Spinal cord (tissue), 10 donors: ENCODE results near the gene USP26. TPM values are rescaled to one million over a fixed set of nuclear protein-coding genes. Genes with fewer than 3 reads are reported as not detected.
"Not testable (repeated sequence)": the region's sequence is repeated elsewhere in the genome, so short reads cannot be mapped to it uniquely, and the experiment has no call there.

Experiments
- DNase-seq, 6 donors: peaks; one replicate each; pipeline versions ENCODE4 v3.0.0 to v3.0.0-alpha.2; 2013 to 2015; ENCODE audit warnings: low spot score in 6 of 6, low read depth in 4 of 6
- H3K27ac ChIP-seq: one replicate; pipeline ENCODE4 v1.5.1; 2013; ENCODE audit warnings: low read depth, low read length, control low read depth
- H3K27me3 ChIP-seq: one replicate; pipeline ENCODE4 v1.6.1; 2013; ENCODE audit warnings: low read length; ENCODE audit not compliant: control insufficient read depth, insufficient read depth
- H3K36me3 ChIP-seq: one replicate; pipeline ENCODE4 v1.6.1; 2013; ENCODE audit warnings: low read length; ENCODE audit not compliant: control insufficient read depth, insufficient read depth
- H3K4me1 ChIP-seq: one replicate; pipeline ENCODE4 v1.6.1; 2013; ENCODE audit warnings: low read length; ENCODE audit not compliant: control insufficient read depth, insufficient read depth
- H3K4me3 ChIP-seq: one replicate; pipeline ENCODE4 v1.5.1; 2013; ENCODE audit warnings: low read depth, low read length, control low read depth
- H3K9me3 ChIP-seq: one replicate; pipeline ENCODE4 v1.6.1; 2013; ENCODE audit warnings: low read length; ENCODE audit not compliant: control insufficient read depth, insufficient read depth
- WGBS: methylation state at CpG from one replicate; pipeline ENCODE4 v1.1.5; 2013; ENCODE audit warnings: missing lambda C conversion rate; ENCODE audit not compliant: insufficient coverage; 5-methylcytosine and 5-hydroxymethylcytosine counted together
- polyA plus RNA-seq, 2 donors: library from polyadenylated mRNA; unstranded; fragments of 120-200 nt; gene quantifications; one replicate each; pipeline ENCODE4 v1.2.1, GENCODE V29; 2013; ENCODE audit not compliant: insufficient read length in 2 of 2
- total RNA-seq, 2 donors: library from RNA; depleted of rRNA in 1 of 2; stranded (reverse); fragments of 120-200 nt in 1 of 2; fragments of >200 nt in 1 of 2; gene quantifications; one replicate each; pipeline versions ENCODE4 v1.2.3 to v1.2.4, GENCODE V29; 2013 to 2014
- donor health status: healthy.

The USP26 gene
- total and polyA plus RNA-seq, 4 donors = not detected

DNA sequence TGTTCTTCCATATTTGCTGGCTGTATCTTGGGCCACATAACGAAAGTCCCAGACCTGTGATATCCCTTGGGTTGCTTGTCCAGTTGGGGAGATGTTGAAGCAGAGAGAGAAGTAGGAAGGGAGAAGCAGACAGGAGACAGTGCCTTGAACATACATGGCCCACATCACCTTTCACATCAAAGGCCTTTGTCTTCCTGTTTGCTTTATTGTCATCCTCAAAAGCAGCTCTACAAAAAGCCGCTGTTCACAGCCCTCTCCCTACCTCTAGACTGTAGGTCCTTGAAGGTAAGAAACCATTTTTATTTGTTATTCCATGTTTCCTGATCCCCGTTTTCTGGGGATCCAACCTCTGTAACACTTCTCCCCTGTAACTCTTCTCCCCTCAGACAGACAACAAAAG is 14.9 kb downstream of the USP26 start:
- 60% methylated on average over 2 of the region's 3 CpGs for WGBS
- Histone ChIP-seq H3K36me3 (no peaks in the 10 kb centered on the region), H3K27ac (no peak overlapping the region), H3K9me3 (no peaks in the 10 kb centered on the region), H3K4me1 (no peaks in the 10 kb centered on the region), H3K4me3 (no peak overlapping the region), H3K27me3 (peaks cover 2% of the 10 kb centered on the region)
- DNase-seq = no peak

GRCh38 chrX:133077856-133078255 is 19.1 kb downstream of the USP26 start:
- not testable (repeated sequence) for H3K27ac ChIP-seq, H3K4me1 ChIP-seq, H3K4me3 ChIP-seq, H3K27me3 ChIP-seq, H3K36me3 ChIP-seq, DNase-seq, H3K9me3 ChIP-seq
- 95% methylated on average over 4 of the region's 4 CpGs for WGBS

DNA sequence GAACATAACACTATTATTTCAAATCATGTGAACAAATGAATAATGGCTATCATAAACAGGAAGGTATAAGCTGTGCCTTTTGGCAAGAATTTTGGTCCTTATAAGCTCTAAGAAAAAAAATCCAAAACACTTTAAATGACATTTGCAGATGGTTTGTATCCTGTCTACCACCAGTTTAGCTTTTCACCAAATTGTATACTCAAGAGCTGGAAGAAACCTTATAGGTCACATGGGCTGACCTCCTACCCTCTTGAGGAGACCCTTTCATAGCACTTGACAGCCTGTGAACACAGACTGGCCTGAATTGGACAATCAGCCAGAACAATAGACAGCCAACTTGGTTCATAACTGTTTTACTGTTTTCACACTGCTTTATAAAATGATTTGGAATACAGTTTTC is 24.3 kb downstream of the USP26 start:
- H3K27ac ChIP-seq = no peak overlapping the region
- no peaks in the 10 kb centered on the region for H3K36me3 ChIP-seq
- no peaks in the 10 kb centered on the region for H3K27me3 ChIP-seq
- no peak overlapping the region for H3K4me3 ChIP-seq
- H3K9me3 ChIP-seq = no peaks in the 10 kb centered on the region
- H3K4me1 ChIP-seq = no peaks in the 10 kb centered on the region
- DNase-seq = no peak

- no peaks in the 10 kb centered on the region for H3K4me1 ChIP-seq
- WGBS = no CpG with 5 or more reads among the region's 2 CpGs
- H3K27ac ChIP-seq = no peak overlapping the region
- H3K27me3 ChIP-seq = no peaks in the 10 kb centered on the region
- no peak overlapping the region for H3K4me3 ChIP-seq
- no peaks in the 10 kb centered on the region for H3K9me3 ChIP-seq
- DNase-seq = no peak
- no peaks in the 10 kb centered on the region for H3K36me3 ChIP-seq
Measured at GRCh38 chrX:133068461-133068860, 28.4 kb downstream of the USP26 start.

DNA sequence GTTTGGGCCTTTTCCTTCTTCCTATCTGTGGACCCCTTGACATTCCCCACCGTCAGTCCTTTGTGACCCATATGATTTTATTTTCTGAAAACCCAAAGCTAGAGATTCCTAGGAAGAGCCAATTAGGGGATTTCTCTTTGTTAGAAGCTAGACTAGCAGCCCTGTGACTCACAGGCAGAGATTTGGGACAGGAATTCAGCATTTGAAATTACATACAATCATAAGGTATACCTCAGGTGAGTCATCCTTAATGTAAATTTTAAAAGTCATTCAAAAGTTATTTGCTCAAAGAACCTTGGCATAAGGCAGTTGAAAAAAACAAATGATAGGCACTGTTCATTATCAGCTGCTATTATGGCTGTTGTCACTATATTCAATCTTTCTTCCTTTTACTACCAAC is 40.6 kb downstream of the USP26 start:
- WGBS = no CpG with 5 or more reads among the region's 1 CpG
- Histone ChIP-seq H3K27ac (no peak overlapping the region), H3K9me3 (no peaks in the 10 kb centered on the region), H3K27me3 (peaks cover 3% of the 10 kb centered on the region), H3K36me3 (no peaks in the 10 kb centered on the region), H3K4me1 (no peaks in the 10 kb centered on the region), H3K4me3 (no peak overlapping the region)
- DNase-seq = no peak

GRCh38 chrX:133054761-133055405 is 42.0 kb downstream of the USP26 start:
- no peaks in the 10 kb centered on the region for H3K9me3 ChIP-seq
- no peak overlapping the region for H3K4me3 ChIP-seq
- no peak for DNase-seq
- peaks cover 3% of the 10 kb centered on the region for H3K27me3 ChIP-seq
- H3K27ac ChIP-seq = no peak overlapping the region
- H3K4me1 ChIP-seq = no peaks in the 10 kb centered on the region
- no peaks in the 10 kb centered on the region for H3K36me3 ChIP-seq

DNA sequence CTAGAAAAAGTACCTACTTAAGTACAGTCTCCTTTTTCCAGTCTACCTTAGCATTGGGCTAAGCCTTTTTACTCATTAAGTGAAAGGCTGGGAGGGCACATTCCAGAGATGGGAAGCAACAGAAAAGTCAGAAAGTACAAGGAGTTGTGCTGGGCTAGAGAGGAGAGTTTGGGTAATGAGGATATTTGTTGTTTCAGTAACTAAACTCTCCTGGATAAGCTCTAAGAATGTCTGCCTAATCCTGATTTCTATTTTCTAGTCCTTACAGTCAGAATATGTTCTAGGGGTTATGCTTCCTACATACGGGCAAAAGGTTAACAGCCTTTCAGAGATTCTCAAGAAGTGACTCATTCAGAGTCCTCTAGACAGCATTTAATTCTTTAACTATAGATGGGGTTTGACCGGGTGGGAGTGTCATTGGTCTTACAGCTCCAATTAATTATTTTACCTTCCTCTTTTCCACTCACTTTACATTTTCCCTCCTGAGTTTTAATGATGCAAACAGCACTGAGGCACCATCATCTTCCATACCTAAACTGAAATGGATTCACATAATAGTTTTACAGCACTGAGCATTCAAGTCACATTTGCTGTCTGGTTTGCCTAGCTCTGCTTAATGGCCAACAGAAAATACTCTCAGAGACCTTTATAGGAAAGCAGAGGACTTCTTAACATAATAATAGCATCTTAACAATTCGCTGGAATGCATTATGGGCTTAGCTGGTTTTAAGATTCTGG is 42.9 kb downstream of the USP26 start:
- DNase-seq = peak in 2 of 6 donors; percentile 1 to 6
- Histone ChIP-seq H3K9me3 (no peaks in the 10 kb centered on the region), H3K4me3 (no peak overlapping the region), H3K36me3 (no peaks in the 10 kb centered on the region), H3K4me1 (no peaks in the 10 kb centered on the region), H3K27me3 (no peaks in the 10 kb centered on the region), H3K27ac (no peak overlapping the region)
- 40% methylated on average over 1 of the region's 3 CpGs for WGBS

GRCh38 chrX:133048751-133049150 is 48.2 kb downstream of the USP26 start:
- Histone ChIP-seq H3K27me3 (no peaks in the 10 kb centered on the region), H3K36me3 (no peaks in the 10 kb centered on the region), H3K9me3 (no peaks in the 10 kb centered on the region), H3K4me1 (no peaks in the 10 kb centered on the region), H3K27ac (no peak overlapping the region), H3K4me3 (no peak overlapping the region)
- 83% methylated on average over 2 of the region's 5 CpGs for WGBS
- DNase-seq = no peak

GRCh38 chrX:133046601-133047000 is 50.3 kb downstream of the USP26 start:
- Histone ChIP-seq H3K4me3 (no peak overlapping the region), H3K4me1 (no peaks in the 10 kb centered on the region), H3K36me3 (no peaks in the 10 kb centered on the region), H3K27me3 (no peaks in the 10 kb centered on the region), H3K27ac (no peak overlapping the region), H3K9me3 (no peaks in the 10 kb centered on the region)
- WGBS = no CpG with 5 or more reads among the region's 1 CpG
- DNase-seq = no peak

DNA sequence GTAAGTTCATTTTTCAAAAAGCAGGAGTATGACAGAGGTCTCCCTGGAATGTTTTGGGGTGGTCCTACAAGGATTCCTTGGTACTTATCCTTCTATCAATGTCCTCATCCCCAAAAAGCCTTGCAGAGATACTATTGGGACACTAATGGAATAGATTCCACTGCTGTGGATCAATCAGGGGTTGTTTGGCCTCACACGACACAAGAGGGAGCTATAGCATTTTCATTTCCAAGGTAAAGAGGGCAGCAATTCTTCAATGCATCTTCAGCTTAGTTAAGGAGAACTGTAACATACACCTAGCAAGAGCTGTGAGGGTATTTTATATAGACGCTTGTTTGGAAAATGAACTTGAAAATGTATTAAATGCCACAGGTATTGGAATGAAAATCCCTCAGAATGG is 50.9 kb downstream of the USP26 start:
- H3K36me3 ChIP-seq = no peaks in the 10 kb centered on the region
- no peaks in the 10 kb centered on the region for H3K27me3 ChIP-seq
- no peaks in the 10 kb centered on the region for H3K9me3 ChIP-seq
- H3K4me3 ChIP-seq = no peak overlapping the region
- H3K4me1 ChIP-seq = no peaks in the 10 kb centered on the region
- no peak overlapping the region for H3K27ac ChIP-seq
- WGBS = no CpG with 5 or more reads among the region's 2 CpGs
- DNase-seq = peak in 1 of 6 donors; percentile 7
